Heart left ventricle (tissue), 13 donors: ENCODE data around the gene ABLIM1.

Experiments used
- CTCF ChIP-seq, 12 donors: fragments of 200-600 bp; sonication (generic) in 4 of 12; IDR thresholded peaks; one replicate each; pipeline versions ENCODE4 v1.5.0 to v1.8.0; 2018 to 2022; ENCODE audit warnings: antibody characterized with exemption in 12 of 12, mild to moderate bottlenecking in 5 of 12
- POLR2A ChIP-seq, 2 donors: fragments of 450-650 bp; IDR thresholded peaks; one replicate each; pipeline ENCODE4 v1.6.1; 2017; ENCODE audit warnings: antibody characterized with exemption in 2 of 2, mild to moderate bottlenecking in 2 of 2, moderate library complexity in 2 of 2
- donor health status: ischemic (EF 13 %, LVEDD 7.1; RV severe dilation, severe dysfunction).
- donor health status: DM: no; HTN: yes; CAD: no.
- donor health status: DM: no; HTN: no; CAD: no.
- donor health status: ischemic (EF 25% LVEDD 6.9; RV normal size, moderate dysfunction).
- donor health status: ischemic (EF 25% LVEDD 5.7; RV mildly dilated, moderate dysfunction).
- donor health status: ischemic (EF 35%, LVEDD 5.7; RV mildly dilated, moderate dysfunction).
- donor health status: nonischemic (EF 11% LVEDD 7.7; RV severe dilation, severe dysfunction).
- donor health status: DM: yes; HTN: yes; CAD: no.
- donor health status: PGD.
- donor health status: ischemic (EF 29% LVEDD 5.4; RV normal size, mild dysfunction).
- donor health status: nonischemic (EF 23%, LVEDD 6.1; RV moderate dilation, normal function).

GRCh38 chr10:114545071-114545470 lies 113.0 kb downstream of the ABLIM1 start:
- TF ChIP-seq CTCF (IDR thresholded peaks at IDR 0.05) (no peak), POLR2A (IDR thresholded peaks at IDR 0.05) (no peak)
